Neural crest cell (in vitro differentiated cells): ENCODE data around the gene CD70. TPM values are rescaled to one million over a fixed set of nuclear protein-coding genes. Genes with fewer than 3 reads are reported as not detected.
"Not testable (repeated sequence)": the region's sequence is repeated elsewhere in the genome, so short reads cannot be mapped to it uniquely, and the experiment has no call there.

Experiments
- DNase-seq: peaks from one replicate; pipeline ENCODE4 v3.0.0; 2021; ENCODE audit warnings: low read depth, mixed read lengths, low spot score
- H3K27ac Mint-ChIP-seq: one replicate; pipeline ENCODE4 v1.8.0; 2021; ENCODE audit warnings: mild to moderate bottlenecking, mixed read lengths; ENCODE audit not compliant: unreplicated experiment
- H3K27me3 Mint-ChIP-seq: 2 replicates; pipeline ENCODE4 v1.8.0; 2021; ENCODE audit warnings: low read depth, mild to moderate bottlenecking, mixed read lengths
- H3K36me3 Mint-ChIP-seq: 2 replicates; pipeline ENCODE4 v1.8.0; 2021; ENCODE audit warnings: low read depth, mild to moderate bottlenecking, mixed read lengths
- H3K4me1 Mint-ChIP-seq: 2 replicates; pipeline ENCODE4 v1.8.0; 2021; ENCODE audit warnings: mixed read lengths
- H3K4me3 Mint-ChIP-seq: one replicate; pipeline ENCODE4 v1.8.0; 2021; ENCODE audit warnings: mild to moderate bottlenecking, mixed read lengths
- H3K9me3 Mint-ChIP-seq: 2 replicates; pipeline ENCODE4 v1.8.0; 2021; ENCODE audit warnings: mixed read lengths
- total RNA-seq: library from RNA; stranded (reverse); gene quantifications from 2 replicates; pipeline ENCODE4 v1.2.1, GENCODE V29; 2021
- TF ChIP-seq, protein P1 (sequence below): fragments of 200-600 bp; sonication (generic); conservative IDR thresholded peaks from 2 replicates; pipeline ENCODE4 v1.5.0; 2021; ENCODE audit warnings: antibody characterized with exemption, mild to moderate bottlenecking

CD70 gene
- total RNA-seq, 1 donor from 2014 or later, result not detected

DNA sequence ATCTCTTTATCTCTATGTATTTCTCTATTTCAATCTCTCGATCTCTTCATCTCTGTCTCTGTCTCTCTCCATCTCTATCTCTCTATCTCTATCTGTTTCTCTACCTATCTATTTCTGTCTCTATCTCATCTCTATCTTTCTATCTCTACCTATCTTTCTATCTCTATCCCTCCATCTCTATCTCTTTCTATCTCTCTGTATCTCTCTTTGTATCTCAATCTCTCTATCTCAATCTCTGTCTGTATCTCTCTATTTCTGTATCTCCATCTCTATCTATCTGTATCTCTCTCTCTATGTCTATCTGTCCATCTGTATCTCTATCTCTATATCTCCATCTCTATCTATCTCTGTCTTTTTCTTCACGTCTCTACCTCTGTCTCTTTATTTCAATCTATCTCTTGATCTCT, 34.9 kb downstream of the CD70 start:
- no peak overlapping the region for H3K4me3 Mint-ChIP-seq
- no peaks in the 10 kb centered on the region for H3K9me3 Mint-ChIP-seq

DNA sequence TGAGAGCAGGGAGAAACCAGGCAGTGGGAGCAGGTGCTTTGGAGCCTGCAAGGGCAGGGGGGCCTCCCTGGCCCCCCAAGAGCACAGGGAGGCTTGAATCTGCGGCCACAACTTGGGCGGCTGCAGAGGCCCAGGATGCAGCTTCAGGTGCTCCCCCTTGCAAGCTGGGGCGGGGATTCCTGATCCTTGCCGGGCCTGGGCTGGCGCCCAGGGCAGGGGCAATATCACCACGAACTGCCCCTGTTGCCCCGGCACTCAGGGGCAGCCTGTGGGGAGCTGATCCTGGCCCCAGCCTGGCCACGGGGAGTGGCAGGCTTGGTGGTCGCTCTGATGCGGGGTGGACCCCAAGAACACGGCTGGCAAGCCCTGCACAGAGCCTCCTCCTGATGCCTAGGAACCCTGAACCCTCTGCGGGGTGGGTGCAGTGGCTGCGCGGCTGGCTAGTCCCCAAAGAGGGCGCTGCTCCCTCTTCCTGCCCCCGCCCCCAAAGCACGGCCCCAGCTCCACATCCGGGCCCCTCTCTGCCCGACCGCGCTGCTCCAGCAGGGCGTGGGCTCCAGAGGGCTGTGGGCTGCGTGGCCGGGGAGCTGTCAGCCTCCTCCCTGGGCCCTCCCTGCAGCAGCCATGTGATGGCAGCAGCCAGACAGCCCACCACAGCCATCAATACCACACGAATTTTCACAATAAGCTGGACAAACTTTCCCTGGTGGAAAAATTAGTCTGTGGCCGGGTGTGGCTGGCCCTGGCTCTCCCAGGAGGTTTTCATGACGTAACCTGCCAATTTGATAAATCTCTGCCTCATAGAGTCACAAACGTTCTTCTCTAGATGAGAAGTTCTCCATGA, 39.1 kb downstream of the CD70 start:
- Mint-ChIP-seq H3K36me3 (no peaks in the 10 kb centered on the region), H3K27me3 (peaks cover 9% of the 10 kb centered on the region), H3K9me3 (no peaks in the 10 kb centered on the region), H3K4me1 (peaks cover 5% of the 10 kb centered on the region), H3K4me3 (no peak overlapping the region), H3K27ac (no peak overlapping the region)
- DNase-seq, result peak; percentile 48
- TF ChIP-seq, protein P1, sequence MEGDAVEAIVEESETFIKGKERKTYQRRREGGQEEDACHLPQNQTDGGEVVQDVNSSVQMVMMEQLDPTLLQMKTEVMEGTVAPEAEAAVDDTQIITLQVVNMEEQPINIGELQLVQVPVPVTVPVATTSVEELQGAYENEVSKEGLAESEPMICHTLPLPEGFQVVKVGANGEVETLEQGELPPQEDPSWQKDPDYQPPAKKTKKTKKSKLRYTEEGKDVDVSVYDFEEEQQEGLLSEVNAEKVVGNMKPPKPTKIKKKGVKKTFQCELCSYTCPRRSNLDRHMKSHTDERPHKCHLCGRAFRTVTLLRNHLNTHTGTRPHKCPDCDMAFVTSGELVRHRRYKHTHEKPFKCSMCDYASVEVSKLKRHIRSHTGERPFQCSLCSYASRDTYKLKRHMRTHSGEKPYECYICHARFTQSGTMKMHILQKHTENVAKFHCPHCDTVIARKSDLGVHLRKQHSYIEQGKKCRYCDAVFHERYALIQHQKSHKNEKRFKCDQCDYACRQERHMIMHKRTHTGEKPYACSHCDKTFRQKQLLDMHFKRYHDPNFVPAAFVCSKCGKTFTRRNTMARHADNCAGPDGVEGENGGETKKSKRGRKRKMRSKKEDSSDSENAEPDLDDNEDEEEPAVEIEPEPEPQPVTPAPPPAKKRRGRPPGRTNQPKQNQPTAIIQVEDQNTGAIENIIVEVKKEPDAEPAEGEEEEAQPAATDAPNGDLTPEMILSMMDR, result peak; percentile 47

More for the DNA sequence above, 34.9 kb downstream of the CD70 start:
- no peaks in the 10 kb centered on the region for H3K36me3 Mint-ChIP-seq
- no peak for DNase-seq
- H3K27ac Mint-ChIP-seq, result no peak overlapping the region
- H3K4me1 Mint-ChIP-seq, result peaks cover 5% of the 10 kb centered on the region
- TF ChIP-seq, protein P1, result no peak
- peaks cover 5% of the 10 kb centered on the region for H3K27me3 Mint-ChIP-seq

DNA sequence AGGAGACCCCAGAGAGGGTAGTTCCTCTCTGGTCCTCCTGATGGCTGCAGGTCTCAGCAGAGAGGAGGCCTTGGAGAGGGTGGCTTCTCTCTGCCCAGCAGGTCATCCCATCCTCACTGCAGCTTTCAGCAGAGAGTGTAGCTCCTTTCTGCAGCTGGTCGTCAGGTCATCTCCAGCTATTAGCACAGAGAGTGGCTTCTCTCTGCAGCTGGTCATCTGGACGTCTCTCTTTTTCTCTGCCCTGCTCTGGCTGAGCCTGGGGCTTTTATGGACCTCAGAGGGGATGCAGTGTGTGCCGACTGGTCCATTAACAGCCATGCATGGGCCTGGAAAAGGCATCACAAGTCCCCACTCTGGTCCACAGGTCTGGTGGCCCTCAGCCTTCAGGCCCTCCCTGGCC, 39.9 kb downstream of the CD70 start:
- TF ChIP-seq, protein P1, result no peak
- DNase-seq, result no peak
- no peak overlapping the region for H3K4me3 Mint-ChIP-seq
- H3K4me1 Mint-ChIP-seq, result peaks cover 5% of the 10 kb centered on the region
- H3K27me3 Mint-ChIP-seq, result peaks cover 16% of the 10 kb centered on the region
- no peaks in the 10 kb centered on the region for H3K36me3 Mint-ChIP-seq
- no peaks in the 10 kb centered on the region for H3K9me3 Mint-ChIP-seq
- H3K27ac Mint-ChIP-seq, result no peak overlapping the region

DNA sequence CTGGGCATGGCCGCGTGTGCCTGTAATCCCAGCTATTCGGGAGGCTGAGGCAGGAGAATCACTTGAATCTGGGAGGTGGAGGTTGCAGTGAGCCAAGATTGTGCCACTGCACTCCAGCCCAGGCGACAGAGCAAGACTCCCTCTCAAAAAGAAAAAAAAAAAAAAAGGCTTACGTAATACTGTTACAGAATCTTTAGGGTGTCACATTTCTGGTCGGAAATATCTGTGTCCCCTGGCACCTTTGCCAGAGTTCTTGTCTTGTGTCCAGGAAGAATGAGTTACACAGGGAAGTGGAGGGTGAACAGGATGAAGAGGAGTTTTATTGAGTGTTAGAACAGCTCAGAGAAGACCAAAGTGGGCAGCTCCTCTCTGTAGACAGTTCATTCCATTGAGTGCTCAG, 40.3 kb downstream of the CD70 start:
- H3K27me3 Mint-ChIP-seq, result peaks cover 19% of the 10 kb centered on the region

DNA sequence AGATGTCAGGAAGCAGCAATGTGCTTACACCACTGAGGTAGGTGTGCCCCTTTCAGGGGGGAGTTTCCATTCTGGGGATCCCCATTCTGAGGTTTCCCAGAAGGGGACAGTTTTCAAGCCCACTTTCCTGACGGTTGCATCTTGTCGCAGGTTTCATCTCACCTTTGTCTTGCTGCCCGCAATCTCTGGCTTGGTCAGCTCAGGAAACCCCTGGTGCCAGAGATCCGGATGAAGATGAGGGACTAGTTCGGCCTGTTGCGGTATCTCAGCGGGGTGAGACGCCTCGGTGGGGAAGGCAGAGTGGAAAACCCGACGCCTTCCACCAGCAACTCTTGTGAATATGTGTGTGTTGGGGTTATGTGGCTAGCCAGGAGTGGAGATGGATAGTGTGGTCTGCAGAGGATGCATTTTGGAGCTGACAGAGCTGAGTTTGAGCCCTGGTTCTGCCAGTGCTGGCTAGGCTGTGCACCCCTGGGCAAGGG, 47.0 kb downstream of the CD70 start:
- Mint-ChIP-seq H3K9me3 (no peaks in the 10 kb centered on the region), H3K27ac (no peak overlapping the region), H3K4me1 (no peaks in the 10 kb centered on the region), H3K4me3 (no peak overlapping the region), H3K27me3 (peaks cover 28% of the 10 kb centered on the region), H3K36me3 (no peaks in the 10 kb centered on the region)
- TF ChIP-seq, protein P1, result no peak
- DNase-seq, result no peak

More for the DNA sequence above, 40.3 kb downstream of the CD70 start:
- not testable (repeated sequence) for H3K36me3 Mint-ChIP-seq, H3K4me1 Mint-ChIP-seq, H3K9me3 Mint-ChIP-seq, H3K27ac Mint-ChIP-seq, DNase-seq, H3K4me3 Mint-ChIP-seq
